ENCODE measurements around the gene HEXIM1. TPM values are rescaled to one million over a fixed set of nuclear protein-coding genes. Genes with fewer than 3 reads are reported as not detected.

HEXIM1 gene
- total and polyA plus RNA-seq, 8 donors: 6.8 to 17.2 (median 12.0) TPM

DNA sequence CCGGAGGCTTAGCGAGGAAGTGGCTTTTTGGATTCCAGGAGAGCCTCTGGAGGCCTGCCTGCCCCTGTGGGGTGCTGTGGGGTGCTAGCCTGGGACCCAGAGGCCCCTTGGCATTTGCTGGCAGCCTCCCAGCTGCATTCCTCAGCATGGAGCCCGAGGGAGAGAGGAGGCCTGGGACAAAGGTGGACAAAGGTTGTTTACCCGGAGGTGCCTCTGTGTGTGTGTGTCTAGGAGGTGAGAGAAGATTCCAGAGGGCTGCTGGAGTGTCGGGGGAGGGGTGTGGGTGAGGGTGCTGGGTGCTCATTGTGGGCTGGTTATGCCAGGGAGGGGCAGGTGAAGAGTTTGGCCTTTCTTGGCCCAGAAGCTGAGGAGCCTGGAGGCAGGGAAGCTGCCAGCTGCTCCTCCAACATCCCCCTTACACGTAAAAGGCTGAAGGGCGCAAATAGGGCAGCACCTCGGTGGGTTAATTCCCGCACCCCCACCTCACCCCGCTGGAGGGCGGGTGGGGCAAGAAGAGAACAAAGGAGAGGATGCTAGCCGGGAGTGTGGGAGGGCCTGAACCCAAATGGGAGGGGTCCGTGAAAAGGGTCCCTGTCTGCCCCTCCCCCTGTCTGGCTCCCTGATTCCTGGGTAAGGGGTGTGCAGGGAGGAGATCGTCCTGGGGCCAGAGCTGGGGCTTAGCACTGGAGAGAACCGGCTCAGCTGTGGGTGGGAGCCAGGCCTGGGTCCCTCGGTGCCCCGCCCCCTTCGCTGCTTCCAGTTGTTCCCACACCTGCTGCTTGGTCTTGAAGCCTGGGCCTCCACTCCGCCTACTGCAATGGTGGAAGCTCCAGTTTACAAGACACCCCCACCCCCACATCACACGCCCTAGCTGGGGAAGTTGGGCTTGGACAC, 23.3 kb downstream of the HEXIM1 start:
- DNase-seq (peak; percentile 44 to 76 (median 58)), FAIRE-seq (no peak), ATAC-seq (peak; percentile 8 to 37 (median 32))
- 48 to 55% methylated on average over 20 of the region's 20 CpGs for WGBS, 2 donors
- Histone ChIP-seq H3K27me3 (no peaks in the 10 kb centered on the region), H3K9me3 (no peaks in the 10 kb centered on the region), H3K36me3 (no peaks in the 10 kb centered on the region), H3K27ac (peak overlapping the region; percentile 70 to 92 (median 76)), H3K4me3 (no peak overlapping the region), H3K4me1 (peaks cover 5 to 16% (median 10%) of the 10 kb centered on the region in 3 donors)
- TF ChIP-seq, protein P1, sequence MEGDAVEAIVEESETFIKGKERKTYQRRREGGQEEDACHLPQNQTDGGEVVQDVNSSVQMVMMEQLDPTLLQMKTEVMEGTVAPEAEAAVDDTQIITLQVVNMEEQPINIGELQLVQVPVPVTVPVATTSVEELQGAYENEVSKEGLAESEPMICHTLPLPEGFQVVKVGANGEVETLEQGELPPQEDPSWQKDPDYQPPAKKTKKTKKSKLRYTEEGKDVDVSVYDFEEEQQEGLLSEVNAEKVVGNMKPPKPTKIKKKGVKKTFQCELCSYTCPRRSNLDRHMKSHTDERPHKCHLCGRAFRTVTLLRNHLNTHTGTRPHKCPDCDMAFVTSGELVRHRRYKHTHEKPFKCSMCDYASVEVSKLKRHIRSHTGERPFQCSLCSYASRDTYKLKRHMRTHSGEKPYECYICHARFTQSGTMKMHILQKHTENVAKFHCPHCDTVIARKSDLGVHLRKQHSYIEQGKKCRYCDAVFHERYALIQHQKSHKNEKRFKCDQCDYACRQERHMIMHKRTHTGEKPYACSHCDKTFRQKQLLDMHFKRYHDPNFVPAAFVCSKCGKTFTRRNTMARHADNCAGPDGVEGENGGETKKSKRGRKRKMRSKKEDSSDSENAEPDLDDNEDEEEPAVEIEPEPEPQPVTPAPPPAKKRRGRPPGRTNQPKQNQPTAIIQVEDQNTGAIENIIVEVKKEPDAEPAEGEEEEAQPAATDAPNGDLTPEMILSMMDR (IDR thresholded peaks at IDR 0.05): no peak
- intact Hi-C loops (cut with DNase I): no loop called here

DNA sequence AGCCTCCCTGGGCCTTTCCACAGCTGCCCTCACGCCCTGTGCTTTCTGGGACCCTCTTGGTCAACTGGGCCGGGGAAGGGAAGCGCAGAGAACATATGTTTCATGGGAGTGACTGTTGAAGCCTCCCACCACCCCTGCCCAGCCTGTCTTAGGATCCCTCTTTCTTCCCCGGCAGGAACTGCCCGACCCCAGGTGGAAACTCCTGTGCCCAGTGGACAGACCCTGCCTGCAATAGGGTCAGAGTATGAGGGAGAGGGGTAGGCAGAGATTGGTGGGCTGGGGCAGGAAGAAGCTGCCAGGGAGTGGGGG, 23.9 kb downstream of the HEXIM1 start:
- DNase-seq: no peak
- TF ChIP-seq, protein P1 (IDR thresholded peaks at IDR 0.05): no peak

DNA sequence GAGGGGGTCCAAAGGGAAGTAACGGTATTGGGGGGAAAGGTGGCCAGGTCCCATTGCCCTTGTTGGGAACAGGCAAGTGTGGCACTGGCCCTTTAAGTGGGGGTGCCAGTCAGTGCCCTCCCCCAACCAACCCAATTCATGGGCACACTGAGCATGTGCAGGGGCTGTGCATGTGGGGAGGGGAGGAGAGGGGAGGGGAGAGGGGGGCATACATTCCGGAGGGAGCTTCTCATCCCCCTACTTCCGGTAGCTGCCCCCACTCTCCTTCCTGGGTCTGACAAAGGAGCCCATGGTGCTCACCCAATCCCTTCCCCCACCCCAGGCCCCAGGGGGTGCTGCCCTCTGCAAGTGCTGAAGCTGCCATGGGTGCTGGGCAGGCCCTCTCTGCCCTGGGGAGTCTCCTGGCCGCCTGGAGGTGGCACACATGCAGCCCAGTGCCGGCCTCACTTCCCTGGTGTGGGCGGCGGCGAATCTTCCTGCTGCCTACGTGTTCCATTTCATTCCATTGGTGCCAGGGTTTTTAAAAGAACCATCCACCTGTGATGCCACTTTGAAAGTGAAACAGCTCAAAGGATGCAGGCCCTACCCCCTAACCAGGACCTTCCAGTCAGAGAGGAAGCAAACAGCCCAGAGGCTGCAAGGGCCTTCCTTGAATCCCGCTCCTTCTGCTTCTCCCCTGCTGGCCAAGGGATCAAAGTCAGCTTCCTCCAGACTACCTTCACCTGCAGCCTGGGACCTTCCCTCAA, 24.4 kb downstream of the HEXIM1 start:
- DNase-seq (peak; percentile 75 to 91 (median 85)), FAIRE-seq (no peak), ATAC-seq (peak; percentile 84 to 92 (median 87))
- 10 to 16% methylated on average over 10 of the region's 10 CpGs for WGBS, 2 donors
- TF ChIP-seq, protein P1 (IDR thresholded peaks at IDR 0.05): no peak
- Histone ChIP-seq H3K36me3 (no peaks in the 10 kb centered on the region), H3K4me1 (peaks cover 5 to 16% (median 10%) of the 10 kb centered on the region in 3 donors), H3K27me3 (no peaks in the 10 kb centered on the region), H3K4me3 (peak overlapping the region in 2 of 4 donors; percentile 35 to 38), H3K27ac (peak overlapping the region; percentile 70 to 92 (median 76)), H3K9me3 (no peaks in the 10 kb centered on the region)
- intact Hi-C loops (cut with DNase I): no loop called here

More for the DNA sequence above, 23.9 kb downstream of the HEXIM1 start:
- Histone ChIP-seq H3K4me1 (peaks cover 5 to 16% (median 10%) of the 10 kb centered on the region in 3 donors), H3K27me3 (no peaks in the 10 kb centered on the region), H3K27ac (peak overlapping the region; percentile 70 to 92 (median 76)), H3K4me3 (peak overlapping the region in 1 of 4 donors; percentile 38), H3K36me3 (no peaks in the 10 kb centered on the region), H3K9me3 (no peaks in the 10 kb centered on the region)
- ATAC-seq (peak in 1 of 4 donors; percentile 1), FAIRE-seq (no peak)
- intact Hi-C loops (cut with DNase I): no loop called here
- 73 to 82% methylated on average over 5 of the region's 5 CpGs for WGBS, 2 donors

DNA sequence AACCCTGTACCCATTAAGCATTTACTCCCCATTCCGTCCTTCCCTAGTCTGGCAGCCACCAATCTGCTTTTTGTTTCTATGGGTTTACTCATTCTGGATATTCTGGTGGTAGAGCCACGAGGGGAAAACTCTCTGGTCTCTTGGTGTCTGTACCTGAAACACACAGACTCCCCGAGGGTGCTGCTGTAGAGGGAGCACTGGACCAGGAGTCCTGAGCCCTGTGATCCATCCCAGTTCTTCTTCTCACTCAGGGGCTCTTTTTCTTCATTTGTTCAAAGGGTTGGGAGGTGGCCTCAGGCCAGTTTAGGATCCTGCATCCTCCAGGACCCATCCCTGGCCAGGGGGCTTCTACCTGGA, 27.5 kb downstream of the HEXIM1 start:
- intact Hi-C loops (cut with DNase I): no loop called here
- no peaks in the 10 kb centered on the region for H3K9me3 ChIP-seq
- no peaks in the 10 kb centered on the region for H3K27me3 ChIP-seq
- peaks cover 5 to 16% (median 10%) of the 10 kb centered on the region in 3 donors for H3K4me1 ChIP-seq
- H3K27ac ChIP-seq: no peak overlapping the region
- 83 to 87% methylated on average over 3 of the region's 3 CpGs for WGBS, 2 donors
- no peak for DNase-seq
- H3K4me3 ChIP-seq: no peak overlapping the region
- no peaks in the 10 kb centered on the region for H3K36me3 ChIP-seq
- TF ChIP-seq, protein P1 (IDR thresholded peaks at IDR 0.05): no peak
- FAIRE-seq: no peak
- no peak for ATAC-seq
